IPS DF 19.7 (cell line): ENCODE results near the gene SHTN1.

Experiments
- DNase-seq: peaks from one replicate; pipeline ENCODE4 v3.0.0-alpha.2; 2013; ENCODE audit warnings: low read depth, low spot score

Gene SHTN1

DNA sequence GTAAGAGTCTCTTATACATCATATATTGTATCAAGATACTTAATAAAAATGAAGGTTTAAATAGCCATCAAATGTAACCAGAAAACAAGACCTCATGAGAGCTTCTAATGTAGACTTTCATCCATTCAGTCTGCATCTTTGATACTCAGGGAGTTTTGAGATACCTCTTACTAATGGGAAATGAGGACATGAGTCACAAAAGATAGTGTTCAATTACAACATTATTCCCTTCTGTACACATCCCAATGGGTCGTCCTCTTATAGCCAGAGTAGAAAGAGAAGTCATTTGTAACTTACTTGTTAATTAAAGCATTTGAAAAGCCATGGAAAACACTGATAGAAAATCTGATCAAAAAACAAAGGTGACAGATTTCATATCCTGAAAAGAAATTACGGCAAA, 19.4 kb downstream of the SHTN1 start:
- DNase-seq = no peak

DNA sequence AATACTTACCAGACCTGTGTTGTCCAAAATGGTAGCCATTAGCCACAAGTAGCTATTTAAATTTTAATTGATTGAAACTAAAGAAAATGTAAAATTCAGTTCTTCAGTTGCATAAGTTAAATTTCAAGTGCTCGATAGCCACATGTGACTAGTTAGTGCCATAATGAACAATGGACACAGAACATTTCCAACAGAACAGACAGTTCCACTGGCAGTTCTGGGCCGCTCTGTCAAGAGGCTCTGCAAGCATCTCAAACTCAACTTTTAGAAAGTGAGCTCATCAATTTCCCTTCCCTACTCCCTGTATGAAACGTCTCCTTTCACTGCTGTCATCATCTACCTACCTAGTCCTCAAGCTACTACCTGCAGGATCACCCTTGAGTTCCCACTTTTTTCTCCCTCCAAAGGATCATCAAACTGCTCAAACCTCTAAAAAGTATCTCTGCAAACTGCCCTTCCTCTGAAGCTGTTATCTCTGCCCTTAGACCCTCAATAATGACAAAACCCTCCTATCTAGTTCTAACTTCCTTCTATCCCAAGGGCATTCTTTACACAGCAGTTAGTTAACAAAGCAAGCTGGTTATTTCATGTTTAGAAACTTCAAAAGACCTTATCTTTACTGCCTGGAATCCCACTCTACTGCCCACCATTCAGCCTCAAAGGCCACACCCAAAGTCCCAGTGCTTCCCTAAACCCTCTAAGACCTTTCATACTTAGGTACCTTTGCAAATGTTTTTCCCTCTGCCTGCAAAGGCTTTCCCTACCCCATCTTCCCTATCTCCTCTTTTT, 20.6 kb downstream of the SHTN1 start:
- DNase-seq = no peak

- DNase-seq = no peak
Measured at GRCh38 chr10:116980041-116980440, 24.9 kb downstream of the SHTN1 start.

GRCh38 chr10:116978901-116979300, 26.1 kb downstream of the SHTN1 start:
- no peak for DNase-seq

DNA sequence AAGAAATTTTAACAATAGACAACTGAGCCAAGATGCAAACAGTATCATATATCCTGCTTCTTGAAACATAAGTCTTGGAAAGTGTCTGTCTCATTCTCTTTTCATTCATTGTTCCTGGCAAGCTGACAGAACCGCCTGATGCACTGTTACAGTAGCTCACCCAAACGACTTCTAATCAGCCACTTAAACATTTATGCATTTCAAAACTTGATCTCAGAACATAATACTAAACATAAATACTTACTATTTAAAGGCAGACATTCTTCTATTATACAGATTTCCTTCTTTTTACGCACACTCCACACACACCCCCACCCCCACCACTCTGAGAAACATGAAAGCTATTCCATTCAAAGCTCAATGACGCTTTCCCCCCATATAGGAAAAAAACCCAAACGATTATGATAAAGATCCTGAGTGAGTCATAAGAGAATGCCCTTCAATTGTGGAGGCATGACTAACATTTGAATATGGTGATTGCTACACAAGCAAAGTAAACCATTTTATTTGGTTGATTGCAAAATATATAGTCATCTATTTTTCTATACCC, 30.5 kb downstream of the SHTN1 start:
- DNase-seq = no peak

DNA sequence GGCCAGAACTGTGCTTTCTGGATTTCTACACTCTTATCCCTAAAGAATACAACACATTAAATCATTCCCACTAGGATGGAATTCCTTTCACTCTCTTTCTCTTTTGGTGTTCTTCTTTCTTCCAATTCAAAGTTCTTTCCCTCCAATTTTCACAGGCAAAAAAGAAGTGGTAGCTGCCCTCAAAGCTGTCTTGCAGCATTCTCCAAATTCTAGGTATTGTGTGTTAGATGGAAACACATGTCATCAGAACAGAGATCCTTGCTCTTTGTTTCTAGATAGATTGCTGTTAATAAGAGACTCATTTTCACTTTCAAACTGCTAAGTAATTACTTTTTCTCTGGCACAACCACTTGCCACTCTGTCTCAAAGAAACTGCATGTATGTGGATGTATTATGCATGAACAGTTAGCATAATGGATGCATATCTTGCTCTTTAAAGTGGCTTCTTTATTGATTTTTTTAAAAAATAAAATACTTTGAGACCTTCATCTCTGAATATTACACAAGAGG, 31.0 kb downstream of the SHTN1 start:
- DNase-seq = no peak

- DNase-seq = no peak
Measured at GRCh38 chr10:116973371-116973905, 31.5 kb downstream of the SHTN1 start.

- DNase-seq = no peak
Measured at GRCh38 chr10:116972131-116972530, 32.9 kb downstream of the SHTN1 start.

DNA sequence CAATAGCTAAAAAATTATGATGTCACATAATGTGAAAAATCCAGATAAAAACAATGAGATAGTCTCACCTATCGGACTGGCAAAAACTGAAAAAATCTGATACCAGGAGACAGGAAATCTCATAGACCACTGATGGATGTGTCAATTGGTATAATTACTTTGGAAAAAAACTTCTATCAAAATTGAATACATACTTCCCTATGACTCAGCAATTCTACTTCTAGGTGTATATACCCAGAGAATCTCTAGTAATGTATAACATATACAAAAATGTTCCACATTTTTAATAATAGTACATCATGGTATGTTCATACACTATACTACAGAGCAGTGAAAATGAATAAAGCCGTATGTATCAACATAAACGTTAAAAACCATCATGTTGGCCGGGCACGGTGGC, 34.9 kb downstream of the SHTN1 start:
- DNase-seq = no peak

- no peak for DNase-seq
Measured at GRCh38 chr10:116968331-116968730, 36.7 kb downstream of the SHTN1 start.

DNA sequence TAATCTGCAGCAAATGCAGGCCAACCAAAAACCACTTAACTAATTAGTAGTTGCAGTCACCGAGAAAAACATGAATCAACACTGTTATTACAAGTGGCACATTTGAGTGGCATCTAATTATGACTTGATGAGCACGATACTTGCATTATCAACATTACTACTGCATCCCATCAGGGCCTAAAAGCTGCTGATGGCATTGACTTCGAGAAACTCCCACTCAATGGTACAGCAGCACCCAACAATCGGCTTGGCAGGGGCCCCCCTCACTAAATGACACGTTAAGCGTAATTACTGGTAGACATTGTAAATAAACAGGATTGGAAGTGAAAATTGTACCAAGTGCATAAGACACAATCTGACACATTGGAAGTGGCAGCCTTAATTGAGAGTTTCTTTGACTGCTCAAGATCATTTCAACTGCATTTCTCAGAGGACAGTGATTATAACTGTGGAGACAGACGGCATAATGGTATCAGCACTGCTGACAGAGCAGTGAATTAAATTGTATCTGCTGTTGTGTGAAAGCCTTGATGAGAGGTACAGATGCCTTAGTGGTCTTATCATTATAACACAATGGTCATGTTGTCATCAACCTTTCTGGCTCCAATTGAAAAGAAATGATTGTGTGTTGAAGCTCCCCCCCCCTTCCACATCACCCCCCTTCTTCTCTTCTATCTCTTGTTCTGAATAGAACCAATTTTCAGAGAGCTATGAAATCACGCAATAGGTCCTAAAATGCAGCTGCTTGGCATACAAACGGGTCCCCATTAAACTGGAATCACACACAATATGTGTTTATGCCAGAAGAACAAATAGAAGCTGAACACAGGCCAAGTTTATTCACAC, 43.4 kb downstream of the SHTN1 start:
- DNase-seq = no peak

DNA sequence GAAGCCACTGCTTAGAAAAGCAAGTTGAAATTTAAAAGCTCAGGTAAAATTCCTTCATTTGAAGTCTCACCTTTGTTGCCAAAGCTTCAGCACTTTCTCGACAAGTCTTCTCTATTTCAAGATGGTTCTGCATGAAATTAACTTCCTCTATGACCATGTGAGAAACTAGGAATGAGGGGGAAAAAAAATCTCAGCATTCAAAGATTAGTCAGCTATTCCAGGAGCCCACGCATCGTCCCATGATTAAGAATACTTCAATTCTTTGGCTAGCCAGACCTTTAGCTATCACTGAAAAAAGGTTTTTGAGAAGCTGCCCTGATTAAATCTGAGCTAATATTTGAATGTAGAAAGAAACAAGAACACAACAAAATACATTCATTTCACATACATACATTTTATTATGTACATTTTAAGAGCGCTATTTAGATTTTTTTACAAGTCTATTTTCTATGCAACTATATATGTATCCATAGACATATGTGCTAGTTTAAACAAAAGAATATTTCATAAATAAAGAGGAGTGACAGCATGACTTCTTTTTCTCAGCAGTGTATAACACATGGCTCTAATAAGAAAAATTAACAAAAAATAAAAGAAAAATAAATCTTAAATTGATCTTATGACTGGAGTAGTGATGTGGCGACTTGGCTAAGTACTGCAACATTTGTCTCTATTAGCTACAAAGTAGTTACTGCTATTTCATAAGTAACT, 44.8 kb downstream of the SHTN1 start:
- DNase-seq = no peak

DNA sequence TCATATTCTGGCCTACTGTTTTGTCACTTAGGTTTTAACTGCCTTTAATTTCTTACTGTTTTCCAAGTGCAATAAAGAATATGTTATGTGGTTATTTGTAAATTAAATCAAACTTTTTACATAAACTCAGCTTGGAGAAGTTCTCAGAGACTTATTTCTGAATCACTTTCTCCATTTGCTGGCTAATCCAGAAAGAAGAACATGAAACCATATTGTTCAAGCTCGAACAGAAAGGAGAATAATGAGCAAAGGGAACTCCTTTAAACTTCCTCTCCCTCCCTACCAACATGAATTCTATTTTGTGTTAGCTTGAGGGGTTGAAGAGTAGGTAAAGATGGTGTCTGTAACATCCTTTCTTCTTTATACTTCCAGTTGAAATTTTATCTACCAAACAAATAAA, 52.3 kb downstream of the SHTN1 start:
- DNase-seq = no peak

GRCh38 chr10:116948530-116948870, 56.5 kb downstream of the SHTN1 start:
- no peak for DNase-seq

GRCh38 chr10:116947841-116948529, 57.0 kb downstream of the SHTN1 start:
- no peak for DNase-seq

DNA sequence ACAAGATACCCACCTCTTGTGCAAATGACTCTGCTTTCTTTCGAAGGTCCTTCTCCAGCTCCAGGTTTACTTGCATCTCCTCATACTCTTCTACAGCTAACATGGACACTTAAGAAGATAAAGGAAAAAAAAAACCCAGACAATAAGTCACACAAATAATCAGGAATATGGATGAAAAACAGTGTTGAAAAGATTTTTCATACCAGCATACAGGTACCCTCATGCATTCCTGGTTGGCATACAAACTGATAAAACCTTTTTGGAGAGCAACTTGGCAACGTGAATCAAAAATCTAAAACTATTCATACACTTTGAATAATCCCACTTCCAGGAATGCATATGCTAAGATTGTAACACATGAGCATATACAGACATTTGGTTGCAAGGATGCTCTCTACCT, 60.1 kb downstream of the SHTN1 start:
- no peak for DNase-seq

- no peak for DNase-seq
Measured at GRCh38 chr10:116931806-116932205, 73.2 kb downstream of the SHTN1 start.

- DNase-seq = no peak
Measured at GRCh38 chr10:116926426-116926825, 78.6 kb downstream of the SHTN1 start.

DNA sequence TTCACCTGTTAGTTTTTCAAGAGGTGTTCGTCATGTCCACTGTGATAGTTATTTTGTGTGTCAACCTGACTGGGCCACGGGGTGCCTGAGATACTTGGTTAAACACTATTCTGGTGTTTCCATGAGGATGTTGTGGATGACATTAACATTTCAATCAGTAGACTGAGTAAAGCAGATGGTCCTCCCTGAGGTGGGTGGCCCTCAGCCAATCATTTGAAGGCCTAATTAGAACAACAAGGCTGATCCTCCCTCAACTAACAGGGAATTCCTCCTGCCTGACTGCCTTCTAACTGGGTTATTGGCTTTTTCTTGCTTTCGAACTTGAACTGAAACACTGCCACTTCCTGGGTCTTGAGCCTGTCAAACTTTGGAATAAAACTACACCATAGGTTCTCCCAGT, 79.9 kb downstream of the SHTN1 start:
- DNase-seq = no peak

DNA sequence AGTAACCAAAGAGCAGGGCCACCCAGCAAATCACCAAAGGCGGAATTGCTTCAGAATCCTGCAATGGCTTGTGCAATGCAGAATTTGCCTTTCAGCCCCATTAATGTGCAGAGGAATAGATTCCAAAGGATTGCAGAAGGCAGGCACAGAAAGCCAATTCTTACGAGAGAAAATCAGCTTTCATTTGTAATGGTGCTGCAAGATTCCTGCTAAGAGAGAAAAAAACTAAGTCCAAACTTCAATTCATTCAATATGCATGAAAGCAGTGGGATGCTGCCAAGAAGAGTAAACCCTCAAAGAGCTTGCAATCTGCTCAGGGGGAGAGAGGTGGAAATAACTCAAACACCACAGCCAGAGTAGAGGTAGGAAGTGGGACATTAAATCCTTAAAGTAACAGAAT, 85.3 kb downstream of the SHTN1 start:
- DNase-seq = no peak

DNA sequence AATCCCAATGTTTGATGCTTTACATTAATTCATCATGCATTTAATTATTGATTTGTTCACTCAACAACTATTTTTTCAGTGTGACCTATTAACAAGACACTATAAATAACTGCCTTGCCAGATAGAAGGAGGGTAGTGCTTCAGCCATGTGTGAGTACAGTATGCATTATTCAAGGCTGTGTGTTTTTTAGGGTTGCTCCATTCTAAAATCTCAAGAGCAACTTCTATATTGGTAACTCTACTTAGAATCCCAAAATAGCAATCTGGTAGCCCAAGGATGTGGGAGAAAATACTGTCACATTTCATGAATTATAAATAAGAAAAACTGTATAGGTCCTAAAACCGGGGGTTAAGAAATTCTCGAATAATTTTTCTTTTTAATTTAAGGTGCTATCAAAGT, 85.8 kb downstream of the SHTN1 start:
- no peak for DNase-seq
